Keratinocyte (primary cell): Measurements from ENCODE around the gene GPR63.

Experiments used
- CTCF ChIP-seq, 3 experiments: IDR thresholded peaks in 1 of 3; conservative IDR thresholded peaks in 1 of 3; optimal IDR thresholded peaks in 1 of 3; 2 replicates in 2 of 3; 3 replicates in 1 of 3; pipeline versions ENCODE3 to v1.5.1; 2011; ENCODE audit warnings: low read length in 3 of 3, mild to moderate bottlenecking in 3 of 3, moderate library complexity in 2 of 3, control low read depth in 1 of 3, inconsistent platforms in 1 of 3; ENCODE audit not compliant: insufficient read depth in 2 of 3; ENCODE audit errors: extremely low read depth in 1 of 3
- EZH2 ChIP-seq: IDR thresholded peaks from one replicate; pipeline ENCODE4 v1.6.1; 2012; ENCODE audit warnings: inconsistent platforms, mild to moderate bottlenecking, low read length, moderate library complexity

- TF ChIP-seq CTCF (optimal IDR thresholded peaks at IDR 0.05 in 1 of 3, IDR thresholded peaks at IDR 0.05 in 1 of 3, conservative IDR thresholded peaks at IDR 0.05 in 1 of 3; ENCODE audit: extremely low read depth in 1 of 3, insufficient read depth in 2 of 3, low read length in 3 of 3) (no peak), EZH2 (no peak)
Observed at GRCh38 chr6:96841345-96841744, 4.1 kb upstream of the GPR63 start.
